GM12878 (cell line): ENCODE measurements around the gene TBC1D24.

Source experiments
- CTCF ChIP-seq, 3 experiments: IDR thresholded peaks in 2 of 3; conservative IDR thresholded peaks in 1 of 3; 2 replicates each; pipeline ENCODE4 v1.5.1; 2011; ENCODE audit warnings: low read depth in 3 of 3, low read length in 3 of 3, mild to moderate bottlenecking in 3 of 3, control low read depth in 2 of 3, moderate library complexity in 2 of 3, inconsistent platforms in 1 of 3, mixed read lengths in 1 of 3; ENCODE audit not compliant: control insufficient read depth in 2 of 3, insufficient read depth in 1 of 3; ENCODE audit errors: extremely low read depth in 1 of 3
- DPF2 ChIP-seq: fragments of 450-650 bp; IDR thresholded peaks from 2 replicates; pipeline ENCODE4 v1.6.1; 2017; ENCODE audit warnings: mild to moderate bottlenecking
- JUNB ChIP-seq: IDR thresholded peaks from 2 replicates; pipeline ENCODE4 v1.6.1; 2016; ENCODE audit warnings: antibody characterized with exemption, mild to moderate bottlenecking
- NR2C2 ChIP-seq: IDR thresholded peaks from 2 replicates; pipeline ENCODE4 v1.6.1; 2011; ENCODE audit warnings: borderline replicate concordance, low read depth; ENCODE audit not compliant: control insufficient read depth, insufficient read length
- NRF1 ChIP-seq: conservative IDR thresholded peaks from 2 replicates; pipeline ENCODE4 v1.6.1; 2011; ENCODE audit warnings: mild to moderate bottlenecking, low read depth, low read length, improper control_type of control experiment
- RELA ChIP-seq: fragments of 450-650 bp; IDR thresholded peaks from 2 replicates; pipeline ENCODE4 v1.8.0; 2014; ENCODE audit warnings: borderline replicate concordance; ENCODE audit not compliant: partially characterized antibody
- SPI1 ChIP-seq: IDR thresholded peaks from 2 replicates; pipeline ENCODE4 v1.6.1; 2011; ENCODE audit warnings: low read depth, mild to moderate bottlenecking, low read length, moderate library complexity, borderline replicate concordance; ENCODE audit not compliant: insufficient read depth
- SUZ12 ChIP-seq: fragments of 200-600 bp; sonication (generic); IDR thresholded peaks from one replicate; pipeline ENCODE4 v1.6.1; 2018; ENCODE audit warnings: antibody characterized with exemption, mild to moderate bottlenecking; ENCODE audit not compliant: unreplicated experiment
- TCF7 ChIP-seq: IDR thresholded peaks from 2 replicates; pipeline ENCODE4 v1.6.1; 2014; ENCODE audit warnings: antibody characterized with exemption, borderline replicate concordance

DNA sequence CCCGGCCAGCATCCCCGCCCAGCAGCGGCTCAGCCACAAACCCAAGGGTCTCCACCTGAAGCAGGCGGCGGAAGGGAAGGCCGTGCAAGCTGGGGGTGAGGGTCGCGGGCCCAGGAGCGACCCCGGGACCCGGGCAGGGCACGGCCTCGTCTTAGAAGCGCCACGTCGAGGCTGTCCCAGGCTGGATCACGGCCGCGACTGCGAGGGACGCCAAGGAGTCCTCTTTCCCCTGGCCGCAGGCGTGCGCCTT, 46.2 kb upstream of the TBC1D24 start:
- TF ChIP-seq CTCF (IDR thresholded peaks at IDR 0.05 in 2 of 3, conservative IDR thresholded peaks at IDR 0.05 in 1 of 3; ENCODE audit: control insufficient read depth in 2 of 3, extremely low read depth in 1 of 3, insufficient read depth in 1 of 3, low read depth in 3 of 3, low read length in 3 of 3) (no peak; a peak in 1 of 6 replicates), TCF7 (no peak), NRF1 (no peak), DPF2 (peak; percentile 28; the same call in 1 of the 2 replicates), SUZ12 (no peak), SPI1 (no peak), NR2C2 (no peak), JUNB (no peak), RELA (no peak)
